Measurements from ENCODE around the gene MLH3. TPM values are rescaled to one million over a fixed set of nuclear protein-coding genes. Genes with fewer than 3 reads are reported as not detected.

MLH3 gene
- polyA plus RNA-seq, 1 experiment, result 5.7 TPM

- no peak overlapping the region for H3K4me3 ChIP-seq (ENCODE audit: low read depth, low read length)
- H3K36me3 ChIP-seq (ENCODE audit: control insufficient read depth, insufficient read depth, low read length), result no peaks in the 10 kb centered on the region
- TF ChIP-seq CTCF (IDR thresholded peaks at IDR 0.05; ENCODE audit: insufficient read depth, low read depth, low read length), result no peak
- ChIA-PET POLR2A (interaction anchor here (0.6 kb wide), 1 partner anchor 248 kb away, joined by 4 read pairs; no protein-coding TSS in a partner anchor), CTCF (interaction anchor here (1.7 to 2.3 kb wide), 2 partner anchors 38 kb away, joined by 3 to 6 read pairs; no protein-coding TSS in a partner anchor)
- no peak for DNase-seq (ENCODE audit: low read depth)
- H3K27me3 ChIP-seq (ENCODE audit: control insufficient read depth, insufficient read depth, low read length), result no peaks in the 10 kb centered on the region
Measured at GRCh38 chr14:75049731-75050201, 1.5 kb downstream of the MLH3 start.

- H3K27me3 ChIP-seq (ENCODE audit: control insufficient read depth, insufficient read depth, low read length), result no peaks in the 10 kb centered on the region
- no peak overlapping the region for H3K4me3 ChIP-seq (ENCODE audit: low read depth, low read length)
- POLR2A ChIA-PET, result interaction anchor here (0.6 kb wide), 1 partner anchor 249 kb away, joined by 4 read pairs; no protein-coding TSS in a partner anchor
- no peak for DNase-seq (ENCODE audit: low read depth)
- no peak for TF ChIP-seq CTCF (IDR thresholded peaks at IDR 0.05; ENCODE audit: insufficient read depth, low read depth, low read length)
- H3K36me3 ChIP-seq (ENCODE audit: control insufficient read depth, insufficient read depth, low read length), result no peaks in the 10 kb centered on the region
- CTCF ChIA-PET, result interaction anchor here (1.1 to 2.3 kb wide), 4 partner anchors 26 to 39 kb away, joined by 3 to 6 read pairs (median 4); no protein-coding TSS in a partner anchor
Measured at GRCh38 chr14:75049136-75049535, 2.1 kb downstream of the MLH3 start.

- ChIA-PET POLR2A (no interaction called here), CTCF (interaction anchor here (0.9 to 1.7 kb wide), 5 partner anchors 11 to 103 kb away, joined by 3 to 4 read pairs (median 3); no protein-coding TSS in a partner anchor)
- H3K27me3 ChIP-seq (ENCODE audit: control insufficient read depth, insufficient read depth, low read length), result no peaks in the 10 kb centered on the region
- no peak overlapping the region for H3K4me3 ChIP-seq (ENCODE audit: low read depth, low read length)
- TF ChIP-seq CTCF (IDR thresholded peaks at IDR 0.05; ENCODE audit: insufficient read depth, low read depth, low read length), result no peak
- no peaks in the 10 kb centered on the region for H3K36me3 ChIP-seq (ENCODE audit: control insufficient read depth, insufficient read depth, low read length)
- DNase-seq (ENCODE audit: low read depth), result no peak
Measured at GRCh38 chr14:75048101-75048500, 3.2 kb downstream of the MLH3 start.

- H3K36me3 ChIP-seq (ENCODE audit: control insufficient read depth, insufficient read depth, low read length), result no peaks in the 10 kb centered on the region
- no peak for TF ChIP-seq CTCF (IDR thresholded peaks at IDR 0.05; ENCODE audit: insufficient read depth, low read depth, low read length)
- DNase-seq (ENCODE audit: low read depth), result no peak
- no peak overlapping the region for H3K4me3 ChIP-seq (ENCODE audit: low read depth, low read length)
- CTCF ChIA-PET, result interaction anchor here (0.6 to 0.7 kb wide), 2 partner anchors 376 to 1863 kb away, joined by 3 read pairs; no protein-coding TSS in a partner anchor
- POLR2A ChIA-PET, result no interaction called here
- no peaks in the 10 kb centered on the region for H3K27me3 ChIP-seq (ENCODE audit: control insufficient read depth, insufficient read depth, low read length)
Measured at GRCh38 chr14:75047506-75047905, 3.8 kb downstream of the MLH3 start.

GRCh38 chr14:75046899-75047298 is 4.4 kb downstream of the MLH3 start:
- Histone ChIP-seq H3K4me3 (ENCODE audit: low read depth, low read length) (no peak overlapping the region), H3K36me3 (ENCODE audit: control insufficient read depth, insufficient read depth, low read length) (no peaks in the 10 kb centered on the region), H3K27me3 (ENCODE audit: control insufficient read depth, insufficient read depth, low read length) (no peaks in the 10 kb centered on the region)
- CTCF ChIA-PET, result interaction anchor here (0.7 kb wide), 1 partner anchor 376 kb away, joined by 3 read pairs; no protein-coding TSS in a partner anchor
- POLR2A ChIA-PET, result no interaction called here
- TF ChIP-seq CTCF (IDR thresholded peaks at IDR 0.05; ENCODE audit: insufficient read depth, low read depth, low read length), result no peak
- DNase-seq (ENCODE audit: low read depth), result no peak

All from BJ (cell line).